GM13976 (cell line): ENCODE data around the gene TM9SF3.

ENCODE experiments used
- DNase-seq: peaks from one replicate; pipeline ENCODE4 v3.0.0; 2012; ENCODE audit warnings: low spot score
- in situ Hi-C: fragments of 300-500 bp; cut with MboI; formaldehyde crosslinking; loops from one replicate; pipeline ENCODE4 v1.12.0; 2022; ENCODE audit warnings: low sequenced_read_pairs, mixed read lengths, inconsistent platforms; ENCODE audit not compliant: unreplicated experiment
- TF ChIP-seq, protein P1 (sequence below): IDR thresholded peaks from 2 replicates; pipeline ENCODE4 v1.5.1; 2012; ENCODE audit warnings: borderline replicate concordance, mild to moderate bottlenecking; ENCODE audit not compliant: insufficient read depth; ENCODE audit errors: extremely low read depth, missing control alignments, control extremely low read depth

TM9SF3 gene

DNA sequence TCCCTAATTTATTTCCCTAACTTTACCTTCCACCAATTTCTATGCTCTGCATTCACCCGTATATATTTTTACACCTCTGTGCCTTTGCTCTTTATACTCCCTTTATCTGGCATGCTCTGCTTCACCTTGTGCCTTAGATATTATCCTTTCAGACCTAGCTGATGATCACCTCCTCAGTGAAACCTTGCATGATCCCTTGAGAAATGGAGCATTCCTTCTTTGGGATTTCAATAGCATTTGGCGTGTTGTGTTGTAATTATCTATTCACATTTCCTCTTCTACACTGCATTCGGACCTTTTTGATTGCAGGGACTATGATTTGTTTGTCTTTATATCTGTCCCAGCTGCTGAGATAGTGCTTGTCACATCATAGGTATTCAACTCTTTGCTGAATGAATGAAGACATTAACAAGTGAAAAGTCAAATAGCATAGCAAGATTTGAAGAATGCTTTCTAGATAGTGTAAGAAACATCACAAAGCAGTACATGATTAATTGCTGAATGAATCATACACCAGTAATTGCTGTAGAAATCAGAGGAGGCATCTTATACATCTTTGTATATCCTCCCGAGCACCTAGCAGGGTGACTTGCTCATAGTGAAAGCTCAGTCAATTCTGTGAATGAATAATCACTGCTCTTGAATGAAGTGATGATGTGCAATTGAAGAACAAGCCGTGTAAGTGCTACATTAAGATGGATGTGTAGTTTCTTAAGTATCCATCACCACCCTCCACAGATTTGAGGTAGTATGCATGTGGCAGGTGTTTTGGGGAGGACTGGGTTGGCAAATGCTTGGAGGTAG lies 2.0 kb upstream of the TM9SF3 start:
- DNase-seq: peak; percentile 54
- in situ Hi-C loops: no loop called here
- TF ChIP-seq, protein P1, sequence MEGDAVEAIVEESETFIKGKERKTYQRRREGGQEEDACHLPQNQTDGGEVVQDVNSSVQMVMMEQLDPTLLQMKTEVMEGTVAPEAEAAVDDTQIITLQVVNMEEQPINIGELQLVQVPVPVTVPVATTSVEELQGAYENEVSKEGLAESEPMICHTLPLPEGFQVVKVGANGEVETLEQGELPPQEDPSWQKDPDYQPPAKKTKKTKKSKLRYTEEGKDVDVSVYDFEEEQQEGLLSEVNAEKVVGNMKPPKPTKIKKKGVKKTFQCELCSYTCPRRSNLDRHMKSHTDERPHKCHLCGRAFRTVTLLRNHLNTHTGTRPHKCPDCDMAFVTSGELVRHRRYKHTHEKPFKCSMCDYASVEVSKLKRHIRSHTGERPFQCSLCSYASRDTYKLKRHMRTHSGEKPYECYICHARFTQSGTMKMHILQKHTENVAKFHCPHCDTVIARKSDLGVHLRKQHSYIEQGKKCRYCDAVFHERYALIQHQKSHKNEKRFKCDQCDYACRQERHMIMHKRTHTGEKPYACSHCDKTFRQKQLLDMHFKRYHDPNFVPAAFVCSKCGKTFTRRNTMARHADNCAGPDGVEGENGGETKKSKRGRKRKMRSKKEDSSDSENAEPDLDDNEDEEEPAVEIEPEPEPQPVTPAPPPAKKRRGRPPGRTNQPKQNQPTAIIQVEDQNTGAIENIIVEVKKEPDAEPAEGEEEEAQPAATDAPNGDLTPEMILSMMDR: no peak

DNA sequence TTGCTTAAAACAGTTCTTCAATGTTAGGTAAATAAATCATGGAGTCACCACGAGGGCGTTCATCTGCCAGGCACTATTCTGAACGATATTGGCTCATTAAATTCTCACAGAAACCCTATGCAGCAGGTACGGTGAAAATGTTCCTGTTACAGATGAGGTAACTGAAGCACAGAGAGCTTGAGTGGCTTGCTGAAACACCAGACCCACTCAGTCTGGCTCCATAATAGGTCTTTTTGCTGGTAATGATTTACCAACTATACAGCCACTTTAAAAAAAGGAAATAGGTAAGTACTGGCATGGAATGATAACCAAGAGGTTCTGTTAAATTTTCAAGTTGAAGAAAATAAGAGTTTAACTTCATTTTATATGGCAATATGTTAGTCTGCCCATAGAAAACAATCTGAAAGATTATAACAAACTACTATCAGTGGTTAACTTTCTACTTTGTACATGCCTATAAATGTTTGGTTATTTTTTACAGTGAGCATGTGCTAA lies 1.3 kb upstream of the TM9SF3 start:
- TF ChIP-seq, protein P1: no peak
- no peak for DNase-seq
- in situ Hi-C loops: no loop called here

DNA sequence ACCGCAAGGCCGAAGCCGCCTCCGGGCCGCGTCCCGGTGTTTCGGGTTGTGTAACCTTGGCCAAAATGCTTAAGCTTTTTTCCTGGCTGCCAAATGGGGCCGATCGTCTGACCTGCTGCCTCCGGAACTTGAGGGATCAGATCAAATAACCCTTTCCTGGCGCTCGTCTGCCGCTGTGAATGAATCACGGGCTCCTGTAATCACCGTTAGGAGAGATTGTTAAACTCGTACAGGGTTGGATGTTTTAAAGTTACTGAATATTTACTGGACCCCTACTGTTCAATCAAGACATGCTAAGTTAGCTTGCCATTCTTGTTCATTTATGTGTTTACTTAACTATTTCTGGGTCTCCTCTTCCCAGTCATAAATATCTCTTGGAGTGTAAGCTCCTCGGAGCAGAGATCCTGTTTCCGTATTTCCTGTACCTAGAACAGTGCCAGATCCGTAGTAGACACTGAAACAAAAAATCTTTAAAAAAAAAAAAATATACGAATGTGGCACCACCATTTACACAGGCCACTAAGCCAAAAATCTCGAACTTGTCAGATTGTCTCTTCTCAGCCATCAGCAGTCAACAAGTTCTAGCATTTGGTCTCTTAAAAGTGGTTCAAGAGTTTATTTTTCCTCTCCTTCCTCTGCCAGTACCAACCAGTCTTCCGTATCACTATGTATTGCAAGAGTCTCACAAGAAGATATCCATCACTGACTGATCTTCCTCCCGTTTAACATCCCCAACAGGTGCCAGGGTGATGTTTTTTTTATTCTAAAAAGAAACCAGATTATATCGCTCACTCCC lies 650 bp upstream of the TM9SF3 start:
- TF ChIP-seq, protein P1: no peak
- no peak for DNase-seq
- in situ Hi-C loops: no loop called here

DNA sequence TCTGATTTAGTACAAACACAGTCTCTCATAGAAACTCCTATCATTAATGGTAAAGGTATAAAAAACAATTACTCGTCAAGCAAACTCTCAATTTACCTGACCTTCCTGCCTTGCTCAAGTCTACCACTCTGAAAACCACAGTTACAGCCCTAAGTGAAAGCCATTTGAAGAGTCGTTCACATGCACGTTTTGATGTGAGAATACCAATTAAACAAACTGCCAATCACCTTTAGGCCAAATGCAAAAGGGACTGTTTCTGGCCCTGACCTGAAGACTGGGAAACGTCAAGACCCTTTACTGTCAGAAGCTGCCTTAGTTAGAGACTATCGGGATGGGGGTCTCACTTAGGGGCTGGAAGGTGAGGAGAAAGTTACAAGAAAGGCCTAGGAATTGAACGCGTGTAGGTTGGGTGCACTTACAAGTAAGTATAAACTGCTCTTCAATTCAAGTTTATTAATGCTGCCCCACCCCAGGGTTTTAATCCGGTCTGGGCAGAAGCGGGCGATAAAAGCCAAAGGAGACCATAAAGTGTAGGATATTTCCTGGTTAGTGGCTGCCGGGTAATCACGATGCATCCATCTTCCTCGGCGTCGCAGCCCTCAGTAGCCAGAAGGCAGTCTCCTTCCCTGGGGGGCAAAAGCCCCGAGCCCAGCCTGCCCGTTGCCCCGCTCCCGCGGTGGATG lies 935 bp downstream of the TM9SF3 start:
- no peak for DNase-seq
- in situ Hi-C loops: no loop called here
- TF ChIP-seq, protein P1: no peak

DNA sequence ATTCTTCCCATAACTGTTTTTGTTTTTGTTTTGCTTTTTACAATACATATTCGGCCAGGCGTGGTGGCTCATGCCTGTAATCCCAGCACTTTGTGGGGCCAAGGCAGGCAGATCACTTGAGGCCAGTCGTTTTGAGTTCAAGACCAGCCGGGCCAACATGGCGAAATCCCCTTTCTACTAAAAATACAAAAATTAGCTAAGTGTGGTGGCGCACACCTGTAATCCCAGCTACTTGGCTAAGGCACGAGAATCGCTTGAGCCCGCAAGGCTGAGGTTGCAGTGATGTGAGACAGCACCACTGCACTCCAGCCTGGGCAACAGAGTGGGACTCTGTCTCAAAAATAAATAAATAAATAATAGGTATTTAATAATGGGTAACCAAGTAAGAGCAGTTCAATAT lies 2.3 kb downstream of the TM9SF3 start:
- TF ChIP-seq, protein P1: no peak
- DNase-seq: no peak
- in situ Hi-C loops: no loop called here

DNA sequence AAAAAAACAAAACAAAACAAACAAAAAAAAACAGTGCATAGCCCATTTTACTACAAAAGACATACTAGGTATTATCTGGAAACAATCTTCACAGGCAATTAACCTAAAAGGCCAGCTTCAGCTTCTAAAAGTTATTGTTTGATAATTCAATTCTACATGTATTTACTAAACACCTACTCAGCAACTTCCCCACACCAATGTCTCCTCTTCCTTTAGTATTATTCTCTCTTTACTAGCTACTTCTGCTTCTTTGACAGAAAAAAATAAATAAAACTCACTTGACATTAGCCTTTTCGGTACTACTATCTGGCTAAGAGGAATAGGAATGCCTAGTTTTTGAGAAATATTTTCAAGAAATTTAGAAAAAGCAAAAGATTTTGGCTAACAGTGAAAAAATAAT lies 2.8 kb downstream of the TM9SF3 start:
- in situ Hi-C loops: no loop called here
- no peak for DNase-seq
- TF ChIP-seq, protein P1: no peak
